GM19468 (cell line): ENCODE data around the gene MPND.
A peak's percentile ranks its signal among the peaks of the same experiment; 100 is the strongest.
"Not testable (repeated sequence)": the region's sequence is repeated elsewhere in the genome, so short reads cannot be mapped to it uniquely, and the experiment has no call there.

Source experiments
- ATAC-seq: cut with Tn5 transposase; IDR thresholded peaks from one replicate; pipeline ENCODE4 v1.9.1; 2021; ENCODE audit warnings: mild to moderate bottlenecking, moderate library complexity, moderate number of reproducible peaks; ENCODE audit not compliant: unreplicated experiment; ENCODE audit errors: extremely low read depth

The MPND gene

DNA sequence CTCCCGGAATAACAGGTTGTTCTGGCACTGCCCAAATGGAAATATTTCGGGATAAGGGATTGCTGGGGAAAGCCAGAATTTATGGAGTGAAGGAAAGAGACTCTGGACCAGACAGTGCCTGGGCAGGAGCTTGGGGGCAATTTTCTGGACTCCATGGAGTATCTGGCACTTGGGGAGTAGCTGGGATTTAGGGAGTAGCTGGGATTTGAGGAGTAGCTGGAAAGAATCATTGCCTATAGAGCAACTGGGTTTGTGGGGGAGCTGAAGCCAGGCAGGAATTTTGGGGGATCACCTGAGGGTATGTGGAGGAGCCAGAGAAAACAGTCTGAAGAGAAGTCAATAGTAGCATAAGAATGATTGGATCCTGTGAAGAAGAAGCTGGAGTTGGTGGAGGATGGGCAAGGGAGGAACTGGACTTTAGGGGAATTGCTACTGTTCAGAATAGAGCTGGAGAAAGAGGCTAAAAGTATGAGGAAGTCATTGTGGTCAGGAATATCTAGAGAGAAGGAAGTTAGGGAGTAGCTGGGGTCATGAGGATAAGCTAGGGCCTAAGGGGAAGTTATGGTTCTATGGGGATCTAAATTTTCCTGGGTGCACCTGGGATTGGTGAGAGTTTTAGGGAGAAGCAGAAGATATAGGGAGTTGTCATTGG lies 24.2 kb upstream of the MPND start:
- ATAC-seq: no peak

DNA sequence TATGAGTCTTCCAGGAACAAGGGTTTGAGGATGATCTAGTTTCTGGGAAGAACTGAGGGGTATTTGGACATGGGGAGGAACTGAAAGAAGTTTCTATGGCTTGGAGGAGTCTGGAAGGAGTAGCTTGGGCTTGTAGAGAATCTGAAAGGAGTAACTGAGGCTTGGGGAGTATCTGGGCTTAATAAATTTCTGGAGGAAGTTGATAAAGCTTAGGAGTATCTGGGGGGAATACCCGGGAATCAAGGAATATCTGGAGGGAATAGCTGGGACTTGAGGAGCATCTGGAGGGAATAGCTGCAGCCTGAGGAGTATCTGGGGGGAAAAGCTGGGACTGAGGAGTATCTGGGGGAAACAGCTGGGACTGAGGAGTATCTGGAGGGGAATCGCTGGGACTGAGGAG lies 22.9 kb upstream of the MPND start:
- ATAC-seq: no peak

DNA sequence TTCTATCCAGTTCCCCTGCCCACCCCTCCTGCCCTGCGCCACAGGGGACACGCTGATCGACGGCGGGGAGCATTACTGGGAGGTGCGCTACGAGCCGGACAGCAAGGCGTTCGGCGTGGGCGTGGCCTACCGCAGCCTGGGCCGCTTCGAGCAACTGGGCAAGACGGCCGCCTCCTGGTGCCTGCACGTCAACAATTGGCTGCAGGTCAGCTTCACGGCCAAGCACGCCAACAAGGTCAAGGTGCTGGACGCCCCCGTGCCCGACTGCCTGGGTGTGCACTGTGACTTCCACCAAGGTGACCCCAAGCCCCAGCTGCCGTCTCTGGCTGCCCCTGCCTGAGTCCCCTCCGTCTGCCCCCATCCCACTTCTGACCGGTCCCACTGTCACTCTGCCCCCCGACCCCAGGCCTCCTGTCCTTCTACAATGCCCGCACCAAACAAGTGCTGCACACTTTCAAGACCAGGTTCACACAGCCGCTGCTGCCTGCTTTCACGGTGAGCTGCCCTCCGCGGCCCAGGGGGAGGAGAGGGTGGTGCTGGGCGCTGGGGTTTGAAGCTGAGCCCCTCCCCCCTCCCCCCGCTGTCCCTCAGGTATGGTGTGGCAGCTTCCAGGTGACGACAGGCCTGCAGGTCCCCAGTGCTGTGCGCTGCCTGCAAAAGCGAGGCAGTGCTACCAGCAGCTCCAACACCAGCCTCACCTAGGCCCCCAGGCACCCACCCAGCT lies 20.3 kb upstream of the MPND start:
- ATAC-seq: no peak

DNA sequence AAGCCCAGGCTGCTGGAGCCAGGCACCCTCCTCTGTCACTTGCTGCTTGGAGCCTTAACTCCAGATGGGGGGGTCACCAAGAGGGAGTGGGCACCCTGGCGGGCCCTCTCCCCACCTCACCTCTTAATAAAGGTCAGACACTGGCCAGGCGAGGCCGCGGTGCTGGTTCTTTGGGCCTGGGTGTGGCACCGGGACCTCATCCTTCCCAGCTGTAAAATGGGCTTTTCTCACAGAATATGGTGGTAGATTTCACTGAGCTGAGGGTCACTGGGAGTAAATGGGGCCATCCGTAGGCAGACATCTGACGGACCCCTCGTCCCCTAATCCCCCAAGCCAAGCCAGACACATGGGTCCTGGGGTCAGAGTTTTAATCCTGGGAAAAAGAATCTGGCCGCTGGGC lies 19.7 kb upstream of the MPND start:
- no peak for ATAC-seq

DNA sequence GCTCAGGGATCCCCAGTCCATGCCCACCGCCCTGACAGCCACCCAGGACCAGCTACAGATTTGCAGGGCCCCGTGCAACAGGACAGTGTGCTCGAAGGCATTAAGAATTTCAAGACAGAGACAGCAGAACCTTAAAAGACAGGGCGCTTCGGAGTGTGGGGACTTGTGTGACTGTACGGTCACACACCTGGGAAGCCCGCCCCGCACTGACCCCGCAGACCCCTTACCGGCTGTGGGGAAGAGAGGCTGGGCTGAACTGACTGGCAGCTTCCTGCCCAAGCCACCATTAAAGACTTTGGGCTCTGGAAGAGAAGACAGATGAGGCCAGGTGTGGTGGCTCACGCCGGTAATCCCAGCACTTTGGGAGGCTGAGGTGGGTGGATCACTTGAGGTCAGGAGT lies 19.1 kb upstream of the MPND start:
- ATAC-seq: no peak

DNA sequence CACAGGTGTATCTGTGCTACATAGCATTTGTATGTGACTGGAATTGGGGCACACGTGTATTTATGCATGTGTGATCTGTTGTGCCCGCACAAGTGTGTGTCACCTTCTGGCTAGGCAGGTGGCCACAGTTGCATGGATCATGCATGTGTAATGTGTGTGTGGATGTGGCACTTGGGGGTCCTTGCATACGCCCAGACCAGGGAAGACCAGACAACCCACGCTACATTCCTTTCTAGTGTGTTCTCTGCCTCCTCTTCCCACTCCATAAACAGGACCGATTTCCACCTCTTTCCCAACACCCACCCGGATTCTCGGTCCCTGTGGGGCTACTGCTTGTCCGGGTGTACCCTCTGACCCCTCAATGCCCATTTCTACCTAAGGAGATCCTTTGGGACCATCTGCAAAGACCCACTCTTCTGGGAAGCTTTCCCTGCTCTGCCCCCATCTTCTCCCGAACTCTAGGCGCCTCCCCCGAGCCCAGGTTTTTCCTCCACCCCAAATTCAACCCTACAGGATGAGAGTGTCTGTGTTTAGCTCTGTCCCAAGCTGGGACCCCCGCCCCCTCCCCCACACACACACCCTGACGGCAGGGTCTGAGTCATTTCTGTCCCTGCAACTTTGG lies 17.0 kb upstream of the MPND start:
- no peak for ATAC-seq

DNA sequence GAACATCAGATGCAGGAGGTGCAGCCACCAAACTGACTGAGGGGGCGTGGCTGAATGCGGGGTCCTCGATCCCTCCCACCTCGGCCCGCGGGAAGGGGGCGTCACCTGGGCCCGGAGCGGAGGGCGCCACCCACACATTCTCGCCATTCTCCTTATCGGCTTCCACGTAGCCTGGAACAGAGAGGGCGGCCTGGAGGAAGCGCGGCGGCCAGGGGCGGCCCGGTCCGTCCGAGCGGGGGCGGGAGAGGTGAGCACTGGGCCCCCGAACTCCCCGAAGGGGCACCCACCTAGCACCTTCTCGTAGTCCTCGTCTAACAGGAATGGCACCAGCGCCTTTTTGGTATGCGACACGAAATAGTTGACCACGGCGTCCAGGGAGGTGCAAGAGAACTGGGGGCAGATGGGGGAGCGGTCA lies 16.5 kb upstream of the MPND start:
- no peak for ATAC-seq

DNA sequence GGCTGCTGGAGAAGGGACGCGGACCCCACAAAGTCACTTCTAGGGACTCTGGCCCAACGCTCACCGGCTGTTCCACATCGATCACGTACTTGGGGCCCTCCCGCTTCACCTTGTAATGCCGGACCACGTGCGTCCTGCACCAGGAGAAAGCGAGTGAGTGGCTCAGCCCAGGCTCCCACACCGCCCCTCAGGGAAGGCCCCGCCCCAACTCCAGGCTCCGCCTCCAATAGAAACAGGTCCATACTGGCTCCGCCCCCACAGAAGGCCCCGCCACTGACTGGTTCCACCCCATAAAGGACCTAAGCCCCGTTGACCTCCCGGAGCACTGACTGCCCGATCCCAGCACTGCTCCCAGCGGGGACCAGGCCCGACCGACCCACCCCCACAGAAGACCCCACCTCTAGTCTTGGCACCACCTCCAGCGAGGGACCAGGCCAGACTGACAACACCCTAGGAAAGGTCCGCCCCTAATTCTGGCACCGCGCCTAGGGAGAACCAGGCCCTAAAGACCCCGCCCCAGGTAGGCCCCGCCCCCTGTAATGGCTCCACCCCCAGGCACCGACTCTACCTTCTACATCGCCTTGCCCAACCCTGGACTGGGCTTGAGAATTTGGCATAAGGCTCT lies 16.0 kb upstream of the MPND start:
- ATAC-seq: no peak

DNA sequence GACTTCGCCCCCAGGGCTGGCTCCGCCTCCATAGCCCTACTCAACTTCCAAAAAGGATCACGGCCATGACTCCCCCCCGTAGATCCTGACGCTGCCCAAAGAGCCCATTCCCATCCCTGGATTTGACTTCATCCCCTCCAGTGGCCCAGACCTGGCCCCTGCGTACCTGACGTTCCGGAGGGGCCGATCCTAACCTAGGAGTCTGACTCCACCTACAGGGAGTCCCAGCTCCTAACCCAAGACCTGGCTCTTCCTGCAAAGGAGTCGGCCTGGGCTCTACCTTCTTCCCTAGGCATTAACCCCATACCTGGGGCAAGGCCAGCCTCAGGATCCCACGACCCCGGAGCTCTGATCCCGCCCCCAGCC lies 15.5 kb upstream of the MPND start:
- ATAC-seq: no peak

DNA sequence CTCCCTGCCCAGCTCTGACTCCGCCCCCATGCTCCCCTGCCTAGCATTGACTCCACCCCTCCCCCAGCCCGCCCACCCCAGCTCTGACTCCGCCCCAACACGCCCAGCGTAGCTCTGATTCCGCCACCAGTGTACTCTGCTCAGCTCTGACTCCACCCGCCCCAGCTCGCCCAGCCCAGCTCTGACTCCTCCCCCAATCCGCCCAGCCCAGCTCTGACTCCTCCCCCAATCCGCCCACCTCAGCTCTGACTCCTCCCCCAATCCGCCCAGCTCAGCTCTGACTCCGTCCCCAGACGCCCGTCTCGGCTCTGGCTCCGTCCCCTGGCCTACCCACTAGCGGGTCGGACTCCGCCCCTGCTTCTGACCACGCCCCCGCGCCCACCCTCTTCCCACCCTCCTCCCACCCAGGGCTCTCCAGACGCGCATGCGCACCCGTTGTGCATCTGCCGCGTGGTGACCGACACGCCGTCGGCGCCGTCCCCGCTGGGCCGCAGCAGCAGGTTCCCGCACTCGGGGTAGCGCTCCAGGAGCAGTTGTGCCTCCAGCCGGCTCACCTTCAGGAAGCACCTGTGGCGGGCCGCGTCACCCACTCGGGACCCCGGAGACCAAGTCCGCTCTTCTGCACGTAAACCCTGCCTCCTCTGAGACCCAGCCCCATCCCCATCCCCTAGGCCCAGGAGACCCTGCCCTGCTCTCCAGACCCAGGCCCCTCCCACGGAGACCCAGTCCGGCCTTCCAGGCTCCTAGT lies 14.9 kb upstream of the MPND start:
- ATAC-seq: peak; percentile 35

DNA sequence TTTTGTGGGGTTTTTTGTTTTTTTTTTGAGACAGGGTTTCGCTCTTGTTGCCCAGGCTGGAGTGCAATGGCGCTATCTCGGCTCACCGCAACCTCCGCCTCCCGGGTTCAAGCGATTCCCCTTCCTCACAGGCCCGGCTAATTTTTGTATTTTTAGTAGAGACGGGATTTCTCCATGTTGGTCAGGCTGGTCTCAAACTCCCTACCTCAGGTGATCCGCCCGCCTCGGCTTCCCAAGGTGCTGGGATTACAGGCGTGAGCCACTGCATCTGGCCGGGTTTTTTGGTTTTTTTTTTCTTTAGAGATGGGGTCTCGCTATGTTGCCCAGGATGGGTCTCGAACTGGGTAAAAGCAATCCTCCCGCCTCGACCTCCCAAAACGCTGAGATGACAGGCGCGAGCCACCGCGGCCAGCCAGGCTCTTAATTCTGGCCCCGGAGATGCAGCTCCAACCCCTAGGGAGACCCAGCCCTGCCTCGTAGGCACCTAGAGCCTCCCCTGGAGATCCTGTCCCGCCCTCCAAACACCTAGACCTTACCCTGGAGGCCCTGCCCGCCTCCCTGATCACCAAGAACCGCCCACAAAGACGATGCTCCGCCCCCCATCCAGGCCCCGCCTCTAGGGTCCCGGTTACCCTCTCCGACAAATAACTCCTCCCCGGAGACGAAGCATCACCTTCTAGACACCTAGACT lies 14.2 kb upstream of the MPND start:
- not testable (repeated sequence) for ATAC-seq

DNA sequence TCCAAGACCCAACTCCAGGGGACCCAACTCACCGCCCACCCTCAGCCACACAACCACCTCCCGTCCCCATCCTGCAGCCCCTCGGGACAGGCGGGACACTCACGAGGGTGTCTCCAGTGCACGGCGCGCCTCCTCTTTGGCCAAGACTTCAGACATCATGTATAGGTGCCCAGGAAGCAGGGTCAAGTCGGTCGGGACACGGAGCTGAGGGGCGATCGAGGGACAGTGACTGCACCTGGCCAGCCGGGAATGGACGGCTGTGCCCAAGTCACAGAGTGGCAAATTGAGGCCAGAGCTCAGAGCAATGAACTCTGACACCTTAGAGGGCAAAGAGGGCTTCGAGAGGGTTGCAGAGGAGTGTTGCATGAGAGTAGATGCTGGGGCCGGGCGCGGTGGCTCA lies 13.5 kb upstream of the MPND start:
- ATAC-seq: no peak

DNA sequence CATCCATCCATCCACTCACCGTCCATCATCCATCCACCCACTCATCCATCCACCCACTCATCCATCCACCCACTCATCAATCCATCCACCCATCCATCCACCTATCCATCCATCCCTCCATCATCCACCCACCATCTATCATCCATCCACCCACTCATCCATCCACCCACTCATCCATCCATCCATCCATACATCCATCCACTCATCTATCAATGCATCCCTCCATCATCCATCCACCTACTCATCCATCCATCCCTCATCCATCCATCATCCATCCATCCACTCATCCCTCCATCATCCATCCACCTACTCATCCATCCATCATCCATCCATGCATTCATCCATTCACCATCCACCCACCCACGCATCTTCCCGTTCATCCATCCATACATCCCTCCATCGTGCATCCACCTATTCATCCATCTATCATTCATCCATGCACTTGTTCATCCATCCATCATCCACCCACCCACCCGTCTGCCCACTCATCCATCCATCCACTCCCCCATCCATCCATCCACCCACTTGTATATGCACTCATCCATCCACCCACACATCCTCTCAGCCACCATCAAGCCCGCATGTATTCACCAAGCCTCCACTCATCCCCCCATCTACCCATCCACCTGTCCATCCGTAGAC lies 8.3 kb upstream of the MPND start:
- ATAC-seq: no peak

DNA sequence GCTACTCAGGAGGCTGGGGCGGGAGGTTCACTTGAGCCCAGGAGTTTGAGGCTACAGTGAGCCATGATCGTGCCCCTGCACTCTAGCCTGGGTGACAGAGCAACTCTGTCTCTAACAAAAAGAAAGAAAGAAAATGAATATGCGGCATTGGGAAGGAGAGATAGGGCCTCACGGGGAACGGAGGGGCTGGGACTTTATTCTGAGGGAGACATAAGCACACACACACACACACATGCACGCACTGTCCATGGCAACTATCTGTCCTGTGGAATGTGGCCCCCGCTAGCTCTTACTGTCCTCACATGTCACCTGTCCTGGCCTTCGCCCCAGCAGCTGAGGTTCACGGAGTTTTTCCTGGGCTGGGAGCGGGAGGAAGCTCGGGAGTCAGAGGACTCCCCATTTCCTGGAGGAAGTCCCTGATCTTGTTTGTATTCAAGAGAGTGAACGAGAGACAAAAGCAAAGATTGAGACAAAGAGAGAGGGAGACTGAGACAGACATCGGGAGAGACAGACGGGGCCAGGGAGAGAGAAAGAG lies 5.4 kb upstream of the MPND start:
- ATAC-seq: no peak

DNA sequence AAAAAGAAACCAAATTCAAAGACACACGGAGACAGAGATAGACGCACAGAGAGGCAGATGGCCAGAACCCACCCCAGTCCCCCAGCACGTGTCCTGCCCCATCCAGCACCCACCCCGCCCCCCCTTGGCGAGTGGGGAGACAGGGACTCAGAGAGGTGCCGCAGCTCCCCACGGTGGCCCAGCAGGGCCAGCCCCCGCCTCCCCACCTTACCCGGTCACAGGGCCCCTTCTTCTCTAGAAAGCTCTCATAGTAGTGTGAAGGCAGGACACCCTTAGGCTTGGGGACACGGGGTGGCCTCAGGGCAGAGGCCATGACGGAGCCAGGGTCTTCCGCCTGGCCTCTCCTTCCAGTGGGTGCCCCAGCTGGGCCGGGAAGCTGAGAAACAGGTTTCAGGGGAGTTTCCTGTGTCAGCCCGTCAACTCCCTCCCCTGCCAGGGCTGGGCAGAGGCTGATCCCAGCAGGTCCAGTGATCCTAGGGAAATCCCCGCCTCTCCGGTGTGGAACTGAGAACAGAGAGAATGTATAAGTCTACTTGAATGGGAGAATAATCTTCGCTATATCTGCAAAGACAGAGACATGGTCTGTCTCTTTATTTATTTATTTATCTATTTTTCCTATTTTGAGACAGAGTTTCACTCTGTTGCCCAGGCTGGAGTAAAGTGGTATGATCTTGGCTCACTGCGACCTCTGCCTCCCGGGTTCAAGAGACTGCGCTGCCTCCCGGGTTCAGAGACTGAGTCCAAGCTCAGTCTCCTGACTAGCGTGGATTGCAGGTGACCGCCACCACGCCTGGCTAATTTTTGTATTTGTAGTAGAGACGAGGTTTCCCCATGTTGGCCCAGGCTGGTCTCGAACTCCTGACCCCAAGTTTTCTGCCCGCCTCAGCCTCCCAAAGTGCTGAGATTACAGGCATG lies 4.7 kb upstream of the MPND start, which contains the start of gene STAP2:
STAP2 (minus strand) TSS at position 387 of the 915 bp plus-strand sequence; CDS start at position 313, 74 bp downstream.
- ATAC-seq: no peak

DNA sequence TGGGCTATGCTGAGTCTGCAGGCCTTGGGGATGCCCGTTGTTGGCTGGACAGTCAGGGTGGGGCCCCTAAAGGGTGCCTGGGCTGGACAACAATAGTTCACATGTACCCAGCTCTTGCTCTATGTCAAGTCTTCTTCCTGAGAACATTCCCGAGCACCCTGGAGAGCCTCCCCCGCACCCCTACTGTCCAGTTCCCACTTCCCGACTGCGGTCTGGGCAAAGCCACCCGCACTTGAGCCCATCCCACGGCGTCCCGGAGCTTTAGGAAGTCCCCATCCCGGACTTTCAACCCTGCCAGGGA lies 1.1 kb upstream of the MPND start:
- ATAC-seq: no peak

DNA sequence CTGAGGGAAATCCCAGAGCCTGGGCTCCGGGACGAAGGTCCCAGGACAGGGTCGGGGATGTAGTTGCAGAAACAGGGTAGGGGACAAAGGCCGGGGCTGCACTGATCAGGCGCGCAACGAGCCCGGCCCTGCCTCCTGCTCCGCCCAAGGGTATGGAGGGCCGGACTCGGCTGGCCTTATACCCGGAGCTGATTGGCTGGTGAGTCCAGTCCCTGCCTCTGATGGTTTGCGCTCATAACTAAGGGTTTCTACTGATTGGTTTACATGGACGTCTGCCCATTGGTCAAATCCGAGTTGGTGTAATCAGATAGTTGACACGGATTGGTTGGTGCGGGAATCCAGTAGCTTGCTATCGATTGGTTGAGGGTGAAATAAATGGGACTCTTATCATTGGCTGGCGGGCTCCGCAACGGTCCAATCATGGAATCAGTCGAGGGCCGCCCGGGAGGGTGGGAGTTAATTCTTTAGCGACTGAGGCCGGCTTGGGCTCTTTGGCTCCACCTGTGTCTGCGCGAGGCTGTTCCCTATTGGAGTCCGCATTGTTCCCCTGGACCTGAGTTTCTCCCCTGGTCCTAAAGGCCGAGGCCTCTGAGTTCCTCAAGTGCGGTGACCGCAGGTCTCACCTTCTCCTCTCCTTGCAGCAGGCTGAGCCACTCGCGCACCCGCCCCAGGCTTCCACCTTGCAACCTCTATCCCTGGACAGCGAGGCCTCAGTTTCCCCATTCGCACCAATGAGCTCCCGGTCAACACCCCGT lies 570 bp upstream of the MPND start:
- ATAC-seq: peak; percentile 88
